Measurements from ENCODE around the gene MTR. TPM values are rescaled to one million over a fixed set of nuclear protein-coding genes. Genes with fewer than 3 reads are reported as not detected.

MTR gene
- total RNA-seq, 2 donors from 2014 or later = 18.8 to 48.7 TPM

GRCh38 chr1:236785477-236785876 lies 9.6 kb upstream of the MTR start:
- Histone ChIP-seq H3K4me3 (no peak overlapping the region), H3K9me3 (no peaks in the 10 kb centered on the region), H3K27me3 (replicated peaks; ENCODE audit: insufficient read depth) (no peaks in the 10 kb centered on the region), H3K27ac (no peak overlapping the region), H3K36me3 (no peaks in the 10 kb centered on the region), H3K4me1 (replicated peaks) (no peaks in the 10 kb centered on the region)
- DNase-seq (ENCODE audit: low spot score) = no peak
- 92% methylated on average over 2 of the region's 2 CpGs for WGBS
- TF ChIP-seq POLR2A (IDR thresholded peaks at IDR 0.05) (no peak), POLR2AphosphoS5 (IDR thresholded peaks at IDR 0.05) (no peak), CTCF (IDR thresholded peaks at IDR 0.05) (no peak)
- intact Hi-C loops (cut with DNase I) = no loop called here

- no peak for DNase-seq (ENCODE audit: low spot score)
- intact Hi-C loops (cut with DNase I) = no loop called here
- TF ChIP-seq CTCF (IDR thresholded peaks at IDR 0.05) = no peak
- no peak for TF ChIP-seq POLR2AphosphoS5 (IDR thresholded peaks at IDR 0.05)
- TF ChIP-seq POLR2A (IDR thresholded peaks at IDR 0.05) = no peak
- Histone ChIP-seq H3K4me3 (no peak overlapping the region), H3K36me3 (no peaks in the 10 kb centered on the region), H3K9me3 (no peaks in the 10 kb centered on the region), H3K27me3 (replicated peaks; ENCODE audit: insufficient read depth) (no peaks in the 10 kb centered on the region), H3K27ac (no peak overlapping the region), H3K4me1 (replicated peaks) (no peaks in the 10 kb centered on the region)
- 93% methylated on average over 16 of the region's 16 CpGs for WGBS
Observed at GRCh38 chr1:236786453-236786852, 8.6 kb upstream of the MTR start.

- 17% methylated on average over 11 of the region's 11 CpGs for WGBS
- H3K4me1 ChIP-seq (replicated peaks) = no peaks in the 10 kb centered on the region
- H3K36me3 ChIP-seq = no peaks in the 10 kb centered on the region
- H3K27me3 ChIP-seq (replicated peaks; ENCODE audit: insufficient read depth) = no peaks in the 10 kb centered on the region
- DNase-seq (ENCODE audit: low spot score) = no peak
- TF ChIP-seq POLR2AphosphoS5 (IDR thresholded peaks at IDR 0.05) = no peak
- no peak for TF ChIP-seq CTCF (IDR thresholded peaks at IDR 0.05)
- TF ChIP-seq POLR2A (IDR thresholded peaks at IDR 0.05) = no peak
- intact Hi-C loops (cut with DNase I) = no loop called here
- H3K27ac ChIP-seq = peak overlapping the region; percentile 84 to 85
- peak overlapping the region; percentile 89 to 90 for H3K4me3 ChIP-seq
- no peaks in the 10 kb centered on the region for H3K9me3 ChIP-seq
Observed at GRCh38 chr1:236794585-236795034, 482 bp upstream of the MTR start.

- no peaks in the 10 kb centered on the region for H3K9me3 ChIP-seq
- no peak for DNase-seq (ENCODE audit: low spot score)
- TF ChIP-seq POLR2AphosphoS5 (IDR thresholded peaks at IDR 0.05) = no peak
- no peak for TF ChIP-seq CTCF (IDR thresholded peaks at IDR 0.05)
- TF ChIP-seq POLR2A (IDR thresholded peaks at IDR 0.05) = no peak
- H3K27ac ChIP-seq = peak overlapping the region; percentile 84 to 85
- intact Hi-C loops (cut with DNase I) = no loop called here
- no peaks in the 10 kb centered on the region for H3K4me1 ChIP-seq (replicated peaks)
- no peaks in the 10 kb centered on the region for H3K27me3 ChIP-seq (replicated peaks; ENCODE audit: insufficient read depth)
- WGBS = 1% methylated on average over 37 of the region's 41 CpGs
- no peaks in the 10 kb centered on the region for H3K36me3 ChIP-seq
- peak overlapping the region; percentile 89 to 90 for H3K4me3 ChIP-seq
Observed at GRCh38 chr1:236795757-236796667, 920 bp downstream of the MTR start.

- H3K36me3 ChIP-seq = no peaks in the 10 kb centered on the region
- H3K27me3 ChIP-seq (replicated peaks; ENCODE audit: insufficient read depth) = no peaks in the 10 kb centered on the region
- intact Hi-C loops (cut with DNase I) = no loop called here
- no peaks in the 10 kb centered on the region for H3K4me1 ChIP-seq (replicated peaks)
- H3K9me3 ChIP-seq = no peaks in the 10 kb centered on the region
- H3K27ac ChIP-seq = no peak overlapping the region
- WGBS = 95% methylated on average over 5 of the region's 5 CpGs
- H3K4me3 ChIP-seq = no peak overlapping the region
- TF ChIP-seq POLR2A (IDR thresholded peaks at IDR 0.05) (no peak), POLR2AphosphoS5 (IDR thresholded peaks at IDR 0.05) (no peak), CTCF (IDR thresholded peaks at IDR 0.05) (no peak)
- no peak for DNase-seq (ENCODE audit: low spot score)
Observed at GRCh38 chr1:236799001-236799400, 3.9 kb downstream of the MTR start.

Measured in prostate gland (tissue), 2 donors.